G401 (cell line): ENCODE results near the gene MBOAT1. TPM values are rescaled to one million over a fixed set of nuclear protein-coding genes. Genes with fewer than 3 reads are reported as not detected.
"Not testable (repeated sequence)": the region's sequence is repeated elsewhere in the genome, so short reads cannot be mapped to it uniquely, and the experiment has no call there.

ENCODE experiments used
- DNase-seq: peaks from one replicate; pipeline ENCODE4 v3.0.0-alpha.2; 2015; ENCODE audit warnings: low spot score
- in situ Hi-C: cut with HindIII; loops from 2 replicates; pipeline ENCODE4 v1.10.0; 2016; ENCODE audit warnings: low sequenced_read_pairs, mixed read lengths
- total RNA-seq: library from RNA; depleted of rRNA; stranded (reverse); fragments of >200 nt; shearing (Covaris generic); gene quantifications from 2 replicates; pipeline ENCODE4 v1.2.3, GENCODE V29; 2014

MBOAT1 gene
- total RNA-seq, 1 experiment from 2014 or later = 1.9 TPM

- no peak for DNase-seq
- in situ Hi-C loops = no loop called here
These were observed 57.5 kb downstream of the MBOAT1 start for GRCh38 chr6:20154753-20155152.

GRCh38 chr6:20153194-20153593 lies 59.1 kb downstream of the MBOAT1 start:
- in situ Hi-C loops = no loop called here
- DNase-seq = no peak

DNA sequence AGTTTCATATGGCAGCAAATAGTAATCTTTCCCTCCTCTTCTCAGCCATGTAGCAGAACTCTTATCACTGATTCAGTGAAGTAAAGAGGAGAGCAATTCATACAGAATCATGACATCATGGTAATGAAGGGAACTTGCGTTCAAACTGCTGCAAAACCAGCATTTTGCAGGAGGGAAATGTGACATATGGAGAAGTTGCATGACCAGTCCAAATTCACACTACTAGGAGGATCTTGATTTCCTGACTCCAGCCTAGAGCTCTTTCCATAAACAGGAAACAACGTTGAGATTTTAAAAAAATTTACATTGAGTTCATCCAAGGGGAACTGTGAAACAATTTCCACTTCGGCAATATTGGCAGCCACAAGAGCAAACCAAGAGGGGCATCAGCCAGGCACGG lies 63.8 kb downstream of the MBOAT1 start:
- DNase-seq = no peak

DNA sequence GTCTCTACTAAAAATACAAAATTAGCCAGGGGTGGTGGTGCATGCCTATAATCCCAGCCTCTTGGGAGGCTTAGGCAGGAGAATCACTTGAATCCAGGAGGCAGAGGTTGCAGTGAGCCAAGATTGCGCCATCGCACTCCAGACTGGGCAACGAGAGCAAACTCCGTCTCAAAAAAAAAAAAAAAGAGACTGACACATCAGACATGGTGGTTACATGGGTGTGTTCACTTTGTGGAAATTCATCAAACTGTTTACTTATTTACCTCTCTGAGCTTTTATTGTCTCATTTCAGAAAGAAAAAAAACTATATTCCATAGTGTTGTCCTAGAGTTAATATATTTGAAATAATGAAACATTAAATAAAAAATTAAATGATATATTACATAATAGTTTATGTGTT lies 64.8 kb downstream of the MBOAT1 start:
- no peak for DNase-seq
- in situ Hi-C loops = no loop called here

More for the DNA sequence above, 63.8 kb downstream of the MBOAT1 start:
- in situ Hi-C loops = no loop called here

- in situ Hi-C loops, DNase-seq: not testable (repeated sequence)
These were observed 65.4 kb downstream of the MBOAT1 start for GRCh38 chr6:20146831-20147230.

DNA sequence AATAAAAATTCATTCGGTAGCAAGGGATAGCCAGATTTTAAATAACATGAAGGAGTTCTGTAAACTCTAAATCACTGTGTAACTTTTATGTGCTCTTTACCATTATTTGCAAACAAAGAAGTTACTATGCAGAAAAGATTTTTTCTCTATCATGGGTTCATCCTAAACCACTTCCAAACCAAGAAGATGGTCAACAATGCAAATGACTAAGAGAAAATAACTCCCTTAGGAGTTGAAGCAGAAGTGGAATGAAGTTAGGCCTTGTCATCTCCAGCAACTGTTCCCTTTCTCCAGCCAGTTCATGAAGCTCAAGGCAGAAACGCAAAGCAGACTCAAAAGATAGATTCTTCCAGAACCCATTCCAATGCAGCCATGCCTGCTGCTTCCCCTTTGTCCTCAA lies 66.0 kb downstream of the MBOAT1 start:
- in situ Hi-C loops = no loop called here
- no peak for DNase-seq

DNA sequence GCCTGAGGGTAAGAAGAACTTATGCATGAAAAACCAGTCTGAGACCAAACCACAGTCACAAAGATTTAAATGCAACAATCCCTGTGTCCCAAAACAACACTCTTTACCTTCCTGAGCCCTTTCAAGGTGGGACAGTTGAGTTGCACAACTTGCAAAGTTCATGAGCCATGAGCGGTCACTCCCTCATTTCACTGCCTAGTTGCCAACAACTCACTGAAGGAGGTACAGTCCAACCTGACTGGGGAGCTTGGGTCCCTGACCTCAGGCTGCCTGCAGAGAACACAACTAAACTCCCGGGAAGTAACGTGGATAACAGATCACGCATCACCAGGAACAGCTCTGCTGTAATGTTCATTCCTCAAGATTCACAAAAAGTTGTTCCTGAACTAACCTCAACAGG lies 69.4 kb downstream of the MBOAT1 start:
- no peak for DNase-seq
- in situ Hi-C loops = no loop called here

- in situ Hi-C loops = no loop called here
- no peak for DNase-seq
These were observed 70.3 kb downstream of the MBOAT1 start for GRCh38 chr6:20141931-20142330.

- in situ Hi-C loops, DNase-seq: not testable (repeated sequence)
These were observed 72.9 kb downstream of the MBOAT1 start for GRCh38 chr6:20139127-20139963.

DNA sequence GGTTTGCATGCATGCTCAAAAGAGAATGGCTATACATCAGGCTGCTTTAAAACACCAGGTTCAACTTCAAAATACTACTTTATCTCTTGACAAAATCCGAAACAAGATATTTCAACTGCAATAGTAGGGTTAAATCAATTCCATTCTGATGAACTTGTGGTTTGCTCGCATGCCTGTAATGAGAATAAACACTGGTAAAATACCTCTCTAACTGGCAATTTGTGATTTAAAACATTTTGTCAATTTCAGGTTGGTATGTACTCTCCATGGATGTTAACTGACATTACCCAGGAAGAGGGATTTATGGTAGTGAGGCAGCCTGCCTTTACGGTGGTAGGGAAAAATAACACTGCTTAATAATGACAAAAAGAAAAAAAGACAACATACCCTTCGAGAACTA lies 74.4 kb downstream of the MBOAT1 start:
- in situ Hi-C loops = no loop called here
- DNase-seq = no peak

GRCh38 chr6:20137240-20137639 lies 75.0 kb downstream of the MBOAT1 start:
- no peak for DNase-seq
- in situ Hi-C loops = no loop called here

DNA sequence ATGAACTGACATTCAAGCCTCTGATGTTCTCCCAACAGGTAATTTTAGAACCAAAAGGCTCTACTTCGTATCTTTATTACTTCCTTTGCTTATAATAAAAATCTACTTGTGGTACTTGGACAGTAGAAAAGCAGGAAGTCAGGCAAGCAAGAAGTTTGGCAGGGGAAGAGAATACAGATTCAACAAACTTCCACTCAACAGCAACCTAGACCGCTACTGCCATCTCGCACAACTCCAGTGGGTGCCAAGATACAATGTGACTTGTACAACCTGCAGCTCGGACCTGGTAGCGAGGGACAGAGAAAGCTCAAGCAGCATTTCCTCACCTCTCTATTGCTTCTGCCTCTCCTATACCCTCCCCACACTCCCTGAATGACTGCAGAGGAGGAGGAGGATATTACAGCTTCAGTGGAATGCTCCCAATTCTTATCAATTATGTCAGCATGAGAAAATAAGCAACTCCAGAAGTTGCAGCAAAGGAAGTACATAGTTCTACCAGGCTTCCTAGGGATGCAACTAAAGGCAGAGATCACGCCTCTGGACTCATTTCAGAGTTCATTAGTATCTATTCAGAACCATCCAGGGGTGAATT lies 76.5 kb downstream of the MBOAT1 start:
- DNase-seq = no peak
- in situ Hi-C loops = no loop called here

GRCh38 chr6:20134613-20135012 lies 77.7 kb downstream of the MBOAT1 start:
- DNase-seq = no peak
- in situ Hi-C loops = no loop called here

DNA sequence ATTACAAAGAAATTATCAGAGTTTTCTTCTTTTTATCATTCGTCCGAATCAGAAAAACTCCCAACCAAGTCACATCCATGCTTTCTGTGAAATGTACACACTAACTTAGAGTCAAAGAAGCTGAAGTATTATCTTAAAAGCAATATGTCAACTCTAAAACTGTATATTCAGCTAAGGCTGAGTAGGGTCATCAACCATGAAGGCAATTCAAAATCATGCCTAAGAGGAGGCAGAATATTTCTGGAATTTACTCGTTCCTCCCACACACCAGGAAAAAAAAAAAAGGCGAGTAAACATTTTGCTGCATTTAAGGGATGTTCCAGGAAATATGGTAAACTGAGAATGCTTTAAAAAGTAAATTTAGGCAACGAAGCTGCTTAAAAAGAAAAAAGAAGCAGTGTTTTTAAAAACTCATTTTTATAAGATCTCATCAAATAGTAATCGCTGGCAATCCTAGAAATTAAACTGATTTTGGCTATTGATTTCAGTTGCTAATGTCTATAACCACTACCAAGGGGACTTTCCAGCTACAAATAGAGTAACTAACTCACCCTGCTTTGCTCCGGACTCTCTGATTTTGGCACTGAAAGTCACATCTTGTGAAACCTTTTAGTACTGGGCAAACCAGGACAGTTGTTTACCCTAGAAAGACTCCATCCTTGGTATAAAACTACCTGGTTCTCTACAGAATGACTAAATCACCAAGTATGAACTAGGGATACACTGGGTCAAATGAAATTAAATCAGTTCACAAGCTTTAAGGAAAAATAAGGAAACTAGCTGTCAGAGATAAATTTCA lies 82.8 kb downstream of the MBOAT1 start:
- in situ Hi-C loops = no loop called here
- DNase-seq = no peak

DNA sequence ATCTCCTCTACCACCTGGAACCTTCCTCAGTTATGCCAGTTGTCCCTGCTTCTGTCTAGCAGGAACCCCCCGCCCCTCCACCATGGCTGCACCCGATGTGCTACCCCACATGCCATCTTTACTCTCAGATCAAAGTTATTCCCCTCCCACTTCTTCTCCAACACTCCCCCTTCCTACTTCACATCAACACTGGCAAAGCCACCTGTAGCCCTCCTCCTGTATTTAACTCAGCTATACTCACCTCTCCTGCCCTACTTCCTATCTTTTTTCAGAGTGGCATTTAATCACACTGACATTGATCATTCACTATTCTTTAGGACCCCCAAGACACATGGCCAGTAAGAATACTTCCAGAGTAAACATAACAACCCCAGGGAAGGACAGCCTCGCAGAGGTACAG lies 84.3 kb downstream of the MBOAT1 start:
- in situ Hi-C loops = no loop called here
- no peak for DNase-seq

DNA sequence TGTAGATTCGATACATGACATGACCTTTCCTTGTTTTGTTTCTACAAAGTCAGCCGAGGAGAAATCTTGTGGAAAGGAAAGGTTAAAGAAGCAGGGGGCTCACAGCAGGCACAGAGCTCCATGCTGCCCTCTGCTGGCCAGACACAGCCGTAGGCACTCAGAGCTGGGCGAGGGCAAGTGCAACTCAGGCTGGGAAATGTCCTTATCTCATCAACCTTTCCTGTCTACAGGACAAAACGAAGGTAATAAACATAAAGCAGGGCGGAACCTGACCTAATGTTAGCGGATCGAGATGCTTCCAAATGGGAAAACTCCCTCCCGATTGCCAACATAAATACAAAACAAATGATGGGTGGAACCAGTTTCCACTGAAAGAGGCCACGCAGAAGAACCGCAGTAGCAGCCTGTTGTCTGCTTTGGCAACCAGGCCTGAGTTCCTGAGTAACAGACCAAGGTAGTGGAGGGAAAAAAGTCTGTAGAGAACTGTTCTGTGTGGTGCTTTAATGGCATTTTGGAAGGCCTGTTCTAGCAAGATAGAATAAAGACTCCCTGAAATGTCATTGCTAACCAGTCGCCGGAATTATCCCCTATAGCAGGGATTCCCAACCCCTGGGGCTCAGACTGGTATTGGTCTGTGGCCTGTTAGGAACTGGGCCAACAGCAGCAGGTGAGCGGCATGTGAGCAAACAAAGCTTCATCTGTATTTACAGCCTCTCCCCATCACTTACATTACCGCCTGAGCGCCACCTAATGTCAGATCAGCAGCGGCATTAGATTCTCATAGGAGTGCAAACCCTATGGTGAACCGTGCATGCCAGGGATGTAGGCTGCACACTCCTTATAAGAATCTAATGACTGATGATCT lies 85.2 kb downstream of the MBOAT1 start:
- in situ Hi-C loops = no loop called here

DNA sequence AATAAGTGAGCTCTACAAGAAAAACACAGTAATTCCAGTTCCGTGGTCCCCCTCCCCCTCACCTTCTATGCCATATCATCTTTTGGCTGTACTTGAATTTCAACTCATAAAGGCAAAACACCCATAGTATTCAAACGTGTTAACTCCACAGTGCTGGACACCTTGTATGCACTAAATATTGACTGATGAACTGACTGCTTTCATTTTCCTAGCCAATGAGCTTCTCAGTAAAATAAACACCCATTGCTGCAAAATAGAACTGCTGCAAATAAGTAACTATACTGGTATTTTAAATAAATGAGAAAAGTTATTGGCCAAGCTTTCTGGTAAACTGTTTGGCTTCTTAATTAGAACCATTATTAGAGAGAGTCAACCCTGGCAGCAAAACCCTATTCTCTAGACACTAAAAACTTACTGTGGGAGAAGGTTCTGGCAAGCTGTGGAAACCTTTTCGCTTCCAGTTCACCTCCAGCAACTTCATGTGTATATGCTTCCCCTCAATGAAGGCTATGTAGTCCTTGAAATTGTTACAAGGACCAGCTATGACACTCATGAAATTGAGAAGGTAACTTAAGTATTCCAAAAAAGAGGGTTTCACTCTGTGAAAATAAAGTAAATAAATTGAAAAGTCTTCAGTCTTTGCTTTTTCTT lies 86.0 kb downstream of the MBOAT1 start:
- no peak for DNase-seq
- in situ Hi-C loops = no loop called here

More for the DNA sequence above, 85.2 kb downstream of the MBOAT1 start:
- DNase-seq = peak; percentile 22

GRCh38 chr6:20124545-20124944 lies 87.7 kb downstream of the MBOAT1 start:
- DNase-seq = no peak
- in situ Hi-C loops = no loop called here

DNA sequence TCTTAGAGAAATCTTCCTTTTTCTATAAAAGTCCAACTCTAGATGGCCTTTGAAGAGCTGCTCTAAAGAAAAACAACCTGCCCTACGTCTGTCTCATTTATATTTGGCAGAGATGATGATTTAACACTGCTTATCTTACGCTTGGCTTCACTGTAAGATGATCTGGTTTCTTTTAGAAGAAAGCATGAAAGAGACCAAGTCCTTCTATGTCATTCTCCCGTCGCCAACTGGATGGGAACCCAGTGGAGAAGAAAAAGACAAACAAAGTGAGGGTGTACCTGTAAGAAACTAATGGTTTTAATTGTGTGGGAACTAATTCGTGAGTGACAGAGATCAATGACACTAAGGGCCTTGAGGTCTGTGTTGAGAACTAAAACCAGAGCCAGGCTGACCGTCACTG lies 92.8 kb downstream of the MBOAT1 start:
- DNase-seq = no peak
- in situ Hi-C loops = no loop called here
